HG02885 (cell line): ENCODE measurements around the gene SCUBE1.

ENCODE experiments used
- ATAC-seq: cut with Tn5 transposase; IDR thresholded peaks from one replicate; pipeline ENCODE4 v1.9.1; 2021; ENCODE audit warnings: mild to moderate bottlenecking; ENCODE audit not compliant: unreplicated experiment, poor library complexity

The SCUBE1 gene

GRCh38 chr22:43331069-43331451 lies 12.1 kb downstream of the SCUBE1 start:
- ATAC-seq: no peak

DNA sequence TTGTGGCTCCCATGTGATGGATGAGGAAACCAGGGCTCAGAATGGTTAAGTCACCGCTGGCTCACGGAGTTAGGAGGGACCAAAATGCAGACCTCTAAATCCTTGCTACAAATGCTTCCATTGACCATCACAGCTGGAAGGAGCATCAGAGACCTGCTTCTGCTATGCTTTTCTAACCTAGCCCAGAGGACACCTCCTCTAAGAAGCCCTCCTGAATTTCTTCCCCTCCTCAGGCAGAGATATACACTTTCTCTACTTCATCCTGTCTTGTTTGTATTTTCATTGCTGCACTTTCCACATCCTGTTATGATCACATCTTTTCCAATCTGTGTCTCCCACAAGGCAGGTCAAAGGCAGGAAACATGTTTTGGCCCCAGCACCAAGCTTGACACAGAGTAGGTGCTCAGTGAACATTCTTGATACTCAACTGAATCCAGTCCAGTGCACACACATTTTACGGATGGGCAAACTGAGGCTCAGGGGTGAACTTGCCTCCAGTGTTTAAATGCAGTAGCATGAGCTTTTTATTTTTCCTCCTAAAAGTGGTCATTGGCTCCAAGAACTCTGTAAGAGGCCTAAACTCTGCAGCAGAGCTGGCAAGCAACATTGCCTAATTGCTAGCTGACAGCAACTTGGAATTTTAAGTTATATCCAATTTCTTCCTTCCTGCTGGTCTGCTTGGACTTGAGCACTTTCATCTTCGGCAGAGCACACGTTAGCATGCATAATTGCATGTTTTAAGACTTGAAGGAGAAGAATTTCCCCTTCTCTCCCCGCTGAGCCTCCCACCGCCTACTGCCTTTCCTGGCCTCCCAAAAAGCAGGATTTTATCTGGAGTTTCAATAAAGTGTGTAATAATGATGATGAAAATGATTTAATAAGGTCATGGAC lies 12.7 kb downstream of the SCUBE1 start:
- no peak for ATAC-seq

DNA sequence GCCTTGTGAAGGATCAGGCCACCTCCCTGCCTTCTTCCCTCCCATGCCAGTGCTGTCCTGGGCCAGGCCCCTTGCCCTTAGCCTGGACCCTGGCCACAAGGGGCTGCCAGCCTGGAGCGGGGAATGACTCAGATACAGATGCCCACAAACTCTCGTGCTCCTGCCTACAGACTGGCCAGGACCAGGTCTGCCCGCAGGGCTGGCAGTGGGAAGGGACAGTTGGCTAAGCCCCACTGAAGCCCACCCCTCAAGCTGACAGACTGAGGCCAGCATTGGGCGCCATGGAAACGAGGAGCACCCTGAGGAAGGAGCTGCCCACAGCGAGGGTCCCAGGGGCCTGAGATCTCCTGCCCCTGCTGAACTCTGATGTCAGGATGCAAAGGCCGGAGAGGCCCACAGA lies 14.1 kb downstream of the SCUBE1 start:
- ATAC-seq: no peak

DNA sequence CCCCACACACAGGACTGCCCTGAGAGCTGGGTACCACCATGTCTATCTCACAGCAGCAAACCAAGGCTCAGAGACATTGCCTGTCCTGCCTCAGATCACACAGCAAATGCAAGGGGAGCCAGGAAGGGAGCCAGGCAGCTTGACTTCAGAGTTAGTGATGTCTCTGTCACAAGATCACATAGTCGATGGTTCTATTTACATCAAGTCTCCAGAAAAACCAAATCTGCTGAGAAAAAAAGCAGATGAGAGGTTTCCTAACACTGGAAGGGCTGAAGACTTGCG lies 16.1 kb downstream of the SCUBE1 start:
- ATAC-seq: no peak

- no peak for ATAC-seq
Observed at GRCh38 chr22:43326331-43327156, 16.6 kb downstream of the SCUBE1 start.

DNA sequence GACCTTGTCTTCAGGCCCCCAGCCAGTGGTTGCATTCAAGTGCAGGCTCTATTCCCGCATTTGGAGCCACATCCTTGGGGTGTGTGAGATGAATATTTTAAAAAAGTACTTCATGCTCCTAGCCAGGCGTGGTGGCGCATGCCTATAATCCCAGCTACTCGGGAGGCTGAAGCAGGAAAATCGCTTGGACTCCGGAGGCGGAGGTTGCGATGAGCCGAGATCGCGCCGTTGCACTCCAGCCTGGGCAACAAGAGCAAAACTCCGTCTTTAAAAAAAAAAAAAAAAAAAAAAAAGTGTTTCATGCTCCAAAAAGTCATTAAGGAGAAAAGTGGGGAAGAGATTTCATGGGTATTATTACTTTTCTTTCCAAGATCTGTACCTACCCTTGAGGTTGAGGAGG lies 18.0 kb downstream of the SCUBE1 start:
- no peak for ATAC-seq

GRCh38 chr22:43320943-43321900 lies 21.9 kb downstream of the SCUBE1 start:
- ATAC-seq: no peak

DNA sequence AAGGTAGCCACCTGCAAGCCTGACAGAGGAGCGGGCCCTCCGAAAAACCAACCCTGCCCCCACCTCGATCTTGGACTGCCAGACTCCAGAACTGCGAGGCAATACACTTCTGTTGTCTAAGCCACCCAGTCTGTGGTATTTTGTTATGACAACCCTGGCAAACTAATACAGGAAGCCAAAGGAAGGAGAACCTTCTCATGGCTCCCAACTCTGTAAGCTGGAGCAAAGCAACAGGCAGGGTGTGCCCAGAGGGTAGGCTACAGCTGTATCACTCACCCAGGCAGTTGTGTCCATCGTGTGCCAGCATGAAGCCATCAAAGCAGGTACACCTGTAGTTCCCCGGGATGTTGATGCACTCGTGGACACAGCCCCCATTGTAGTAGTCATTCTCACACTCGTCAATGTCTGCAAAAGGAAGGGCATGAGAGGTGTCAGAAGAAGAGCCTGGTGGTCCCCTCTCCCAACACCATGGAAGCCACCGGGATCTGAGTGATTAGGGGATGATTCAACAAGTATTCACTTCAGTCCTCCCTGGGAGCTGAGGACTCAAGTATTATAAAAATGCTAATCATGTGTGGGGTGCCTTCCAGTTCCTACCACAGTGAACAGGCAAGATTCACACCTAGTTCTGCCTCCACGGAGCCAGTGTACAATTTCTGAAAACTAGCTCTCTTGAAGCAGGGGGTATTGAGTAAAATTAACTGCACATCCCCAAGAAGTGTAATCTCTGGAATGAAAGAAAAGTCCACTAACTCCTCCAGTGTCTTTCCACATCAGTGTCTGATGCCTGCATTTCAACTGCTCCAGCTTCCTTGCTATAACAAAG lies 23.3 kb downstream of the SCUBE1 start:
- ATAC-seq: no peak

GRCh38 chr22:43317239-43317638 lies 25.9 kb downstream of the SCUBE1 start:
- no peak for ATAC-seq

DNA sequence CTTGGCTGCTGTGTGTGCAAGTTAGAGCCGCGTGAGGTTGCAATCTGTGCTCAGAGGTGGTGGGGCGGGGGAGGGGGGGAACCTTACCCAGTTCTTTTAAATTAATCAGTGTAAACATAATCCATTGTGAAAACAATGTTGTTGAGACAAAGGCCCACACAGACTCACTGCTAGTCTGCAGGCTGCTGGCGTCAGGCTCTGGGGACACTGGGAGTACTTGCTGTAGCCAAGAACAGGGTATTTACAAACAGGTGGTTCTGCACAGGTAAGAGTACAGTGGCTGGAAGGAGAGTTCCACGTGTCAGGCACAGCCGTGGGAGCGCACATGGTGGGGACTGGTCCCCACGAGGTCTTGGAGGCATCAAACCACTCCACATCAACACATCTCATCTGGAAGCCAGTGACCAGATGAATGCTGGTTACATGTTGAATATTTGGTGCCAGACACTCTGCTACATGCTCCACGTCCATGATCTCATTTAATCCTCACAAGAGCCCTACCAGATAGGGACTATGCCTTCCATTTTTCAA lies 27.4 kb downstream of the SCUBE1 start:
- no peak for ATAC-seq

- no peak for ATAC-seq
Observed at GRCh38 chr22:43314611-43315010, 28.6 kb downstream of the SCUBE1 start.

GRCh38 chr22:43313890-43314474 lies 29.2 kb downstream of the SCUBE1 start:
- ATAC-seq: no peak

DNA sequence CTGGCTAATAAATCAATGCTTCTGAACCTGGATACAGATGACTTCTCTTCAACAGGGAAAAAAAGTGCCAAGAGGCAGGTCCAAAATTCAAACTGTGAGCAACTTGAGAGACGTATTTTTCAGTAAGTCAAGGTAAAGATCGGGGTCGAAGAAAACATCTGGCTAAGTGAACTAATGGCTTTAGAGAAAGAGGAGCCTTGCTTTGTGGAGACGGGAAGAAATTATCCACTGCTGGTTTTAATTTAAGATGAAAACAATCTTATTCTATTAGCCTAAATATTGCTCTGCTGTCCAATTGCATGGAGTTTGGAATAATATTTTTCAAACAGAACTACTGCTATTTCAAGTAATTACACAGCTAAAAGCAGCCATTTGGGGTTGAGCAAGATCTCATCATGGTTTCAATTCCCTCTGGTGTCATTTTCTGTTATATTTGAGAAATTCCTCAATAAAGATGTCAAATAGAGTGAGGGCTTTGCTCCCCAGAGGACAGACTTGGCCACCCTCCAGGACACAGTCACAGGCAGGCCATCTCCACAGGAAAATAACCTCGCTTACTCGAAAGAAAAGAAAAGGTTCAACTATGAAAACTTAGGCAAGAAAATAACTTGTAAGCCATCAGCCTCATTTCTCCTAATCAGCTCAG lies 29.8 kb downstream of the SCUBE1 start:
- no peak for ATAC-seq

- no peak for ATAC-seq
Observed at GRCh38 chr22:43312608-43313007, 30.6 kb downstream of the SCUBE1 start.

DNA sequence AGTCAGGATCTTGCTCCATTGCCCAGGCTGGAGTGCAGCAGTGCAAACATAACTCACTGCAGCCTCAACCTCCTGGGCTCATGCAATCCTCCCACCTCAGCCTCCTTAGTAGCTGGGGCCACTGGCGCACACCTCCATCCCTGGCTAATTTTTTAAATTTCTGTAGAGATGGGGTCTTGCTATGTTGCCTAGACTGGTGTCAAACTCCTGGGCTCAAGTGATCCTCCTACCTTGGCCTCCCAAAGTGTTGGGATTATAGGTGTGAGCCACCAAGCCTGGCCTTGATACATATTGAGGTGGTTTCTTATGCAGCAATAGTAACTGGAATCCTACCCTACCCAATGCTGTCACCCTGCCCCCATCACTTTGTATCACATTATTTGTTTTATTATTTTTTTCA lies 32.4 kb downstream of the SCUBE1 start:
- ATAC-seq: no peak

GRCh38 chr22:43310311-43310710 lies 32.9 kb downstream of the SCUBE1 start:
- no peak for ATAC-seq

GRCh38 chr22:43308836-43309235 lies 34.3 kb downstream of the SCUBE1 start:
- no peak for ATAC-seq

- no peak for ATAC-seq
Observed at GRCh38 chr22:43308060-43308830, 34.9 kb downstream of the SCUBE1 start.
